IMR-90 (cell line): ENCODE data around the gene SLC4A2. TPM values are rescaled to one million over a fixed set of nuclear protein-coding genes. Genes with fewer than 3 reads are reported as not detected.

Experiments used
- ATAC-seq: fragments of 200-7000 bp; cut with Tn5 transposase; 2 replicates; pipeline ENCODE4 v1.9.1; 2020; ENCODE audit warnings: low read depth, mild to moderate bottlenecking, moderate library complexity
- BruUV-seq: library from RNA; stranded (reverse); fragments of 400-500 nt; replicated peaks from 2 replicates; lab custom pipeline; 2021; lab: Mats Ljungman, UMichigan
- CTCF ChIA-PET: fragments of 300-600 bp; formaldehyde crosslinking; extraction: SDS; loops from one replicate; lab custom pipeline; 2021; ENCODE audit warnings: antibody characterized with exemption; lab: Yijun Ruan, JAX
- POLR2A ChIA-PET: fragments of 300-600 bp; sonication (Branson Sonifier 250); formaldehyde crosslinking; loops from one replicate; lab custom pipeline; 2022; ENCODE audit warnings: antibody characterized with exemption; ENCODE audit not compliant: unreplicated experiment; lab: Charles Lee
- DNase-seq: peaks from one replicate; pipeline ENCODE4 v3.0.0; 2013
- H2AFZ ChIP-seq: replicated peaks from 2 replicates; pipeline ENCODE3; 2013; ENCODE audit warnings: low read length, mild to moderate bottlenecking; ENCODE audit not compliant: poor library complexity
- H2AK5ac ChIP-seq: 2 replicates; pipeline ENCODE4 v1.6.1; 2013; ENCODE audit warnings: low read depth, low read length, inconsistent platforms
- H2AK9ac ChIP-seq: replicated peaks from 2 replicates; pipeline ENCODE3; 2013; ENCODE audit warnings: mild to moderate bottlenecking, low read depth, low read length, moderate library complexity; ENCODE audit not compliant: poor library complexity
- H2BK120ac ChIP-seq: 2 replicates; pipeline ENCODE4 v1.6.1; 2013; ENCODE audit warnings: low read depth, low read length, inconsistent platforms
- H2BK15ac ChIP-seq: 3 replicates; pipeline ENCODE4 v1.6.1; 2013; ENCODE audit warnings: low read depth, low read length, inconsistent platforms
- H2BK20ac ChIP-seq: 2 replicates; pipeline ENCODE4 v1.6.1; 2013; ENCODE audit warnings: low read depth, mild to moderate bottlenecking, inconsistent platforms, low read length, moderate library complexity
- H2BK5ac ChIP-seq: 2 replicates; pipeline ENCODE4 v1.6.1; 2013; ENCODE audit warnings: mild to moderate bottlenecking, low read depth, low read length, inconsistent platforms; ENCODE audit not compliant: poor library complexity, severe bottlenecking
- H3K14ac ChIP-seq: replicated peaks from 2 replicates; pipeline ENCODE4 v1.6.1; 2013; ENCODE audit warnings: low read depth, low read length, inconsistent platforms
- H3K18ac ChIP-seq: 2 replicates; pipeline ENCODE4 v1.6.1; 2013; ENCODE audit warnings: low read depth, low read length, control low read depth
- H3K23ac ChIP-seq: 2 replicates; pipeline ENCODE4 v1.6.1; 2013; ENCODE audit warnings: low read depth, low read length, inconsistent platforms
- H3K27ac ChIP-seq: 2 replicates; pipeline ENCODE4 v1.5.1; 2013; ENCODE audit warnings: mild to moderate bottlenecking, control low read depth, low read length; ENCODE audit not compliant: insufficient read depth
- H3K27me3 ChIP-seq: 2 replicates; pipeline ENCODE4 v1.6.1; 2013; ENCODE audit warnings: low read length; ENCODE audit not compliant: control insufficient read depth, insufficient read depth
- H3K36me3 ChIP-seq: 2 replicates; pipeline ENCODE4 v1.6.1; 2013; ENCODE audit warnings: low read length, mixed read lengths; ENCODE audit not compliant: control insufficient read depth, insufficient read depth
- H3K4ac ChIP-seq: 2 replicates; pipeline ENCODE4 v1.6.1; 2013; ENCODE audit warnings: low read depth, low read length, inconsistent platforms
- H3K4me1 ChIP-seq: 2 replicates; pipeline ENCODE4 v1.6.1; 2013; ENCODE audit warnings: low read length, mixed read lengths; ENCODE audit not compliant: control insufficient read depth, insufficient read depth
- H3K4me2 ChIP-seq: 2 replicates; pipeline ENCODE4 v1.6.1; 2013; ENCODE audit warnings: low read depth, mild to moderate bottlenecking, control low read depth, low read length, moderate library complexity
- H3K4me3 ChIP-seq: 2 replicates; pipeline ENCODE4 v1.5.1; 2013; ENCODE audit warnings: low read depth, mild to moderate bottlenecking, control low read depth, low read length, moderate library complexity; ENCODE audit not compliant: insufficient read depth
- H3K56ac ChIP-seq: 2 replicates; pipeline ENCODE4 v1.6.1; 2013; ENCODE audit warnings: low read length, inconsistent platforms; ENCODE audit not compliant: insufficient read depth; ENCODE audit errors: extremely low read depth
- H3K79me1 ChIP-seq, 2 experiments: 2 replicates each; pipeline ENCODE4 v1.6.1; 2013; ENCODE audit warnings: low read length in 2 of 2, inconsistent platforms in 1 of 2, low read depth in 1 of 2
- H3K9ac ChIP-seq: 2 replicates; pipeline ENCODE4 v1.6.1; 2013; ENCODE audit warnings: low read depth, low read length, control low read depth
- H3K9me1 ChIP-seq: 2 replicates; pipeline ENCODE4 v1.6.1; 2013; ENCODE audit warnings: low read length, inconsistent platforms; ENCODE audit not compliant: insufficient read depth
- H3K9me3 ChIP-seq: 2 replicates; pipeline ENCODE4 v1.6.1; 2013; ENCODE audit warnings: low read length; ENCODE audit not compliant: control insufficient read depth, insufficient read depth
- H4K20me1 ChIP-seq: 2 replicates; pipeline ENCODE4 v1.6.1; 2013; ENCODE audit warnings: low read length, inconsistent platforms; ENCODE audit not compliant: insufficient read depth
- H4K5ac ChIP-seq: 2 replicates; pipeline ENCODE4 v1.6.1; 2013; ENCODE audit warnings: mild to moderate bottlenecking, low read depth, low read length, control low read depth
- H4K8ac ChIP-seq, 2 experiments: 2 replicates each; pipeline ENCODE4 v1.6.1; 2013; ENCODE audit warnings: low read depth in 2 of 2, low read length in 2 of 2, control low read depth in 1 of 2, inconsistent platforms in 1 of 2
- H4K91ac ChIP-seq: 2 replicates; pipeline ENCODE4 v1.6.1; 2013; ENCODE audit warnings: low read depth, low read length, inconsistent platforms; ENCODE audit not compliant: insufficient read depth
- BHLHE40 ChIP-seq: fragments of 150-350 bp; IDR thresholded peaks from 2 replicates; pipeline ENCODE4 v1.6.1; 2016; ENCODE audit warnings: mild to moderate bottlenecking, low read depth, low read length
- CEBPB ChIP-seq: IDR thresholded peaks from 2 replicates; pipeline ENCODE4 v1.6.1; 2012; ENCODE audit warnings: low read depth, low read length, improper control_type of control experiment
- ELK1 ChIP-seq: fragments of 150-350 bp; IDR thresholded peaks from 2 replicates; pipeline ENCODE4 v1.6.1; 2016; ENCODE audit warnings: low read depth, mild to moderate bottlenecking, low read length, moderate library complexity, borderline replicate concordance
- FOS ChIP-seq: fragments of 150-350 bp; IDR thresholded peaks from 2 replicates; pipeline ENCODE4 v1.6.1; 2016; ENCODE audit warnings: low read depth, low read length
- MAFK ChIP-seq: IDR thresholded peaks from 2 replicates; pipeline ENCODE4 v1.6.1; 2012; ENCODE audit warnings: low read depth, low read length, improper control_type of control experiment
- MXI1 ChIP-seq: IDR thresholded peaks from 2 replicates; pipeline ENCODE4 v1.6.1; 2012; ENCODE audit warnings: low read depth, mild to moderate bottlenecking, low read length, moderate library complexity, borderline replicate concordance
- POLR2A ChIP-seq: IDR thresholded peaks from 2 replicates; pipeline ENCODE4 v1.6.1; 2012; ENCODE audit warnings: mild to moderate bottlenecking, low read depth, low read length
- RAD21 ChIP-seq: IDR thresholded peaks from 2 replicates; pipeline ENCODE4 v1.6.1; 2012; ENCODE audit warnings: low read length, improper control_type of control experiment
- RCOR1 ChIP-seq: IDR thresholded peaks from 2 replicates; pipeline ENCODE4 v1.6.1; 2012; ENCODE audit warnings: mild to moderate bottlenecking, low read length, improper control_type of control experiment; ENCODE audit not compliant: insufficient replicate concordance
- SMC3 ChIP-seq: fragments of 150-350 bp; IDR thresholded peaks from 2 replicates; pipeline ENCODE4 v1.6.1; 2016; ENCODE audit warnings: low read depth, mild to moderate bottlenecking, antibody characterized with exemption, low read length, moderate library complexity
- WGBS, 2 experiments: methylation state at CpG; one replicate each; pipeline versions ENCODE4 v1.1.5 to v1.1.7; 2013; ENCODE audit warnings: missing lambda C conversion rate in 2 of 2; ENCODE audit not compliant: insufficient read length in 1 of 2; ENCODE audit errors: extremely low coverage in 2 of 2; 5-methylcytosine and 5-hydroxymethylcytosine counted together
- dilution Hi-C: fragments of 300-500 bp; cut with HindIII; formaldehyde crosslinking; loops from one replicate; pipeline ENCODE4 v1.14.3; 2018; ENCODE audit warnings: low sequenced_read_pairs; ENCODE audit not compliant: unreplicated experiment
- in situ Hi-C: fragments of 300-500 bp; cut with MboI; formaldehyde crosslinking; loops from 3 replicates; pipeline ENCODE4 v1.14.3; 2019; ENCODE audit warnings: low sequenced_read_pairs, inconsistent platforms, mixed read lengths
- intact Hi-C: fragments of 100-400 bp; cut with micrococcal nuclease; formaldehyde crosslinking; loops from 2 replicates; pipeline ENCODE4 v1.10.0; 2022
- polyA plus RNA-seq, 3 experiments: library from polyadenylated mRNA; depleted of rRNA; stranded (reverse); fragments of >200 nt; gene quantifications; 2 replicates each; pipeline ENCODE4 v1.2.3, GENCODE V29; 2012; ENCODE audit warnings: low replicate concordance in 1 of 3
- total RNA-seq: library from RNA; depleted of rRNA; stranded (reverse); fragments of >200 nt; gene quantifications from 2 replicates; pipeline ENCODE4 v1.2.3, GENCODE V29; 2012; rRNA removed

SLC4A2 gene
- total and polyA plus RNA-seq, 2 of the 4 experiments (the other 2 are of a cell fraction) = 29.6 to 91.0 TPM

- in situ Hi-C loops = loop anchor here (5.0 to 10.0 kb wide), 2 partner anchors 46 to 179 kb away; no protein-coding TSS in a partner anchor
Measured at GRCh38 chr7:151125846-151126481, 66.6 kb downstream of the SLC4A2 start.

More at GRCh38 chr7:151125846-151126481, 66.6 kb downstream of the SLC4A2 start:
- H3K27ac ChIP-seq = no peak overlapping the region
- H2BK15ac ChIP-seq = no peak overlapping the region
- H3K18ac ChIP-seq = no peak overlapping the region
- CTCF ChIA-PET = no interaction called here
- H3K4me3 ChIP-seq = no peak overlapping the region
- H4K5ac ChIP-seq = no peak overlapping the region
- ATAC-seq (no peak), DNase-seq (no peak)
- H2BK120ac ChIP-seq = no peak overlapping the region
- H3K4ac ChIP-seq = no peak overlapping the region
- H3K4me1 ChIP-seq = no peaks in the 10 kb centered on the region
- H3K14ac ChIP-seq = no peak overlapping the region
- peaks cover 67% of the 10 kb centered on the region for H3K36me3 ChIP-seq
- no peaks in the 10 kb centered on the region for H3K27me3 ChIP-seq
- H2AK5ac ChIP-seq = no peak overlapping the region
- H4K8ac ChIP-seq = no peak overlapping the region
- 69% methylated on average over 3 of the region's 58 CpGs; no CpG with 5 or more reads in 1 of the 2 experiments for whole genome bisulfite sequencing, 2 experiments
- H2AK9ac ChIP-seq = no peak overlapping the region
- POLR2A ChIA-PET = no interaction called here
- BruUV-seq = no TSS peak
- no peak overlapping the region for H3K23ac ChIP-seq
- H3K9me1 ChIP-seq = no peaks in the 10 kb centered on the region
- peaks cover 32% of the 10 kb centered on the region for H4K20me1 ChIP-seq
- H3K79me1 ChIP-seq = peaks cover 0 to 28% of the 10 kb centered on the region in 2 experiments; a peak in 3 of 4 replicates
- no peaks in the 10 kb centered on the region for H3K9me3 ChIP-seq
- H3K9ac ChIP-seq = no peak overlapping the region
- dilution Hi-C loops (no loop called here), intact Hi-C loops (no loop called here)
- H3K4me2 ChIP-seq = no peak overlapping the region
- H2BK20ac ChIP-seq = no peak overlapping the region
- no peak overlapping the region for H2BK5ac ChIP-seq
- H4K91ac ChIP-seq = no peak overlapping the region
- no peak overlapping the region for H3K56ac ChIP-seq
- TF ChIP-seq RAD21 (no peak), MAFK (no peak), SMC3 (no peak), BHLHE40 (no peak), POLR2A (no peak), MXI1 (no peak), FOS (no peak), RCOR1 (no peak), ELK1 (no peak), CEBPB (no peak)
- H2AFZ ChIP-seq = no peak overlapping the region

Other genes starting within 250 kb of the SLC4A2 start
- not detected in 2 replicates for gene AOC1, start 207.1 kb upstream of the SLC4A2 start, total RNA-seq
- gene AOC1, start 207.1 kb upstream of the SLC4A2 start, polyA plus RNA-seq (2012; rRNA removed) = not detected in 2 replicates
- 0.56 and 0.90 TPM in 2 replicates for gene KCNH2, start 81.3 kb upstream of the SLC4A2 start, total RNA-seq
- gene KCNH2, start 81.3 kb upstream of the SLC4A2 start, polyA plus RNA-seq (2012; rRNA removed) = 1.6 and 2.1 TPM in 2 replicates
- 0.28 and 0.72 TPM in 2 replicates for gene NOS3, start 68.6 kb upstream of the SLC4A2 start, total RNA-seq
- gene NOS3, start 68.6 kb upstream of the SLC4A2 start, polyA plus RNA-seq (2012; rRNA removed) = 2.0 and 2.9 TPM in 2 replicates
- gene ATG9B, start 35.1 kb upstream of the SLC4A2 start, total RNA-seq = 0.18 TPM in 1 of 2 replicates, not detected in the other
- gene ATG9B, start 35.1 kb upstream of the SLC4A2 start, polyA plus RNA-seq (2012; rRNA removed) = 0.91 and 1.1 TPM in 2 replicates
- 14.7 and 16.3 TPM in 2 replicates for gene ABCB8, start 31.1 kb upstream of the SLC4A2 start, total RNA-seq
- 26.8 and 27.5 TPM in 2 replicates for gene ABCB8, start 31.1 kb upstream of the SLC4A2 start, polyA plus RNA-seq (2012; rRNA removed)
- not detected in 2 replicates for gene ASIC3, start 11.1 kb upstream of the SLC4A2 start, total RNA-seq
- 0.70 and 0.74 TPM in 2 replicates for gene ASIC3, start 11.1 kb upstream of the SLC4A2 start, polyA plus RNA-seq (2012; rRNA removed)
- 22.4 and 24.7 TPM in 2 replicates for gene CDK5, start 1.7 kb upstream of the SLC4A2 start, total RNA-seq
- 34.8 and 45.6 TPM in 2 replicates for gene CDK5, start 1.7 kb upstream of the SLC4A2 start, polyA plus RNA-seq (2012; rRNA removed)
- gene FASTK, start 21.2 kb downstream of the SLC4A2 start, total RNA-seq = 41.9 and 53.8 TPM in 2 replicates
- 115 and 127 TPM in 2 replicates for gene FASTK, start 21.2 kb downstream of the SLC4A2 start, polyA plus RNA-seq (2012; rRNA removed)
- 6.8 and 7.8 TPM in 2 replicates for gene TMUB1, start 23.9 kb downstream of the SLC4A2 start, total RNA-seq
- 29.8 and 38.3 TPM in 2 replicates for gene TMUB1, start 23.9 kb downstream of the SLC4A2 start, polyA plus RNA-seq (2012; rRNA removed)
- 33.3 and 35.3 TPM in 2 replicates for gene AGAP3, start 26.9 kb downstream of the SLC4A2 start, total RNA-seq
- 93.9 and 99.5 TPM in 2 replicates for gene AGAP3, start 26.9 kb downstream of the SLC4A2 start, polyA plus RNA-seq (2012; rRNA removed)
- gene GBX1, start 108.1 kb downstream of the SLC4A2 start, total RNA-seq = not detected in 2 replicates
- gene GBX1, start 108.1 kb downstream of the SLC4A2 start, polyA plus RNA-seq (2012; rRNA removed) = not detected in 2 replicates
- gene ASB10, start 127.7 kb downstream of the SLC4A2 start, total RNA-seq = not detected in 2 replicates
- not detected in 2 replicates for gene ASB10, start 127.7 kb downstream of the SLC4A2 start, polyA plus RNA-seq (2012; rRNA removed)
- not detected in 2 replicates for gene H2BK1, start 150.9 kb downstream of the SLC4A2 start, total RNA-seq
- gene H2BK1, start 150.9 kb downstream of the SLC4A2 start, polyA plus RNA-seq (2012; rRNA removed) = not detected in 2 replicates
- gene ABCF2, start 167.6 kb downstream of the SLC4A2 start, total RNA-seq = 100 and 103 TPM in 2 replicates
- gene ABCF2, start 167.6 kb downstream of the SLC4A2 start, polyA plus RNA-seq (2012; rRNA removed) = 40.3 and 46.2 TPM in 2 replicates
- gene CHPF2, start 172.9 kb downstream of the SLC4A2 start, total RNA-seq = 26.2 and 26.9 TPM in 2 replicates
- gene CHPF2, start 172.9 kb downstream of the SLC4A2 start, polyA plus RNA-seq (2012; rRNA removed) = 77.0 and 80.0 TPM in 2 replicates
- gene SMARCD3, start 189.1 kb downstream of the SLC4A2 start, total RNA-seq = 33.1 and 37.5 TPM in 2 replicates
- gene SMARCD3, start 189.1 kb downstream of the SLC4A2 start, polyA plus RNA-seq (2012; rRNA removed) = 43.8 and 48.5 TPM in 2 replicates